Astrocyte (in vitro differentiated cells and primary cell): ENCODE data around the gene FTO.

Experiments used
- EZH2 ChIP-seq: IDR thresholded peaks from 2 replicates; pipeline ENCODE4 v1.6.1; 2012; ENCODE audit warnings: mild to moderate bottlenecking, low read length, inconsistent platforms; ENCODE audit not compliant: insufficient read depth
- TF ChIP-seq, protein P1 (sequence below): IDR thresholded peaks from 2 replicates; pipeline ENCODE4 v1.5.1; 2011; ENCODE audit warnings: low read depth, mild to moderate bottlenecking, inconsistent platforms, low read length, moderate library complexity; ENCODE audit not compliant: insufficient read depth

DNA sequence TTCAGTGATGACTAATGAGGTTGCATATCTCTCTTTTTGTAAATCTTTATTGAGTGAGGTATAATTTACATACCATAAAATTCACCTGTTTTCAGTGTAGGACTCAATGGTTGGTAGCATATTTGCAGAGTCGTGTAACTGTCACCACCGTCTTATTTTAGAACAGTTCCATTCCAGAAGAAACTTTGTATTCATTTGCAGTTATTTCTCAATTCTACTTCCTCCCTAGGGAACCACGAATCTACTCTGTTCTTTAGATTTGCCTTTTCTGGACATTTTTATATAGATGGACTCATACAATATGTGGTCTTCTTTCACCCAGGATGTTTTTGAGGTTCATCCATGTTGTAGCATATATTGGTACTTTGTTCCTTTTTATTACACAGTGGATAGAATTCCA is 3.7 kb downstream of the FTO start:
- TF ChIP-seq, protein P1, sequence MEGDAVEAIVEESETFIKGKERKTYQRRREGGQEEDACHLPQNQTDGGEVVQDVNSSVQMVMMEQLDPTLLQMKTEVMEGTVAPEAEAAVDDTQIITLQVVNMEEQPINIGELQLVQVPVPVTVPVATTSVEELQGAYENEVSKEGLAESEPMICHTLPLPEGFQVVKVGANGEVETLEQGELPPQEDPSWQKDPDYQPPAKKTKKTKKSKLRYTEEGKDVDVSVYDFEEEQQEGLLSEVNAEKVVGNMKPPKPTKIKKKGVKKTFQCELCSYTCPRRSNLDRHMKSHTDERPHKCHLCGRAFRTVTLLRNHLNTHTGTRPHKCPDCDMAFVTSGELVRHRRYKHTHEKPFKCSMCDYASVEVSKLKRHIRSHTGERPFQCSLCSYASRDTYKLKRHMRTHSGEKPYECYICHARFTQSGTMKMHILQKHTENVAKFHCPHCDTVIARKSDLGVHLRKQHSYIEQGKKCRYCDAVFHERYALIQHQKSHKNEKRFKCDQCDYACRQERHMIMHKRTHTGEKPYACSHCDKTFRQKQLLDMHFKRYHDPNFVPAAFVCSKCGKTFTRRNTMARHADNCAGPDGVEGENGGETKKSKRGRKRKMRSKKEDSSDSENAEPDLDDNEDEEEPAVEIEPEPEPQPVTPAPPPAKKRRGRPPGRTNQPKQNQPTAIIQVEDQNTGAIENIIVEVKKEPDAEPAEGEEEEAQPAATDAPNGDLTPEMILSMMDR = no peak
- TF ChIP-seq EZH2 = no peak
